Thoracic aorta (tissue), 2 donors: ENCODE data around the gene DOK6. TPM values are rescaled to one million over a fixed set of nuclear protein-coding genes. Genes with fewer than 3 reads are reported as not detected.

Experiments used
- ATAC-seq: fragments of 150-250 bp; one replicate; pipeline ENCODE4 v1.8.0; 2017; ENCODE audit warnings: low read depth; ENCODE audit not compliant: insufficient number of reproducible peaks, low FRiP score
- DNase-seq: peaks from one replicate; pipeline ENCODE4 v3.0.0-alpha.2; 2020; ENCODE audit warnings: low spot score
- H3K27ac ChIP-seq, 2 donors: fragments of 200-600 bp; sonication (generic); 1 replicate in 1 of 2; 2 replicates in 1 of 2; pipeline ENCODE4 v1.5.1; 2016; ENCODE audit warnings: mild to moderate bottlenecking in 2 of 2, moderate library complexity in 2 of 2
- H3K27me3 ChIP-seq: fragments of 200-600 bp; sonication (generic); replicated peaks from 2 replicates; pipeline ENCODE4 v1.6.0; 2016; ENCODE audit warnings: mild to moderate bottlenecking; ENCODE audit not compliant: insufficient read depth
- H3K36me3 ChIP-seq: fragments of 200-600 bp; sonication (generic); one replicate; pipeline ENCODE4 v1.5.1; 2016
- H3K4me1 ChIP-seq, 2 donors: fragments of 200-600 bp; sonication (generic); 1 replicate in 1 of 2; 2 replicates in 1 of 2; pipeline versions ENCODE4 v1.5.1 to v1.6.0; 2016; ENCODE audit warnings: low read depth in 2 of 2, mild to moderate bottlenecking in 1 of 2; ENCODE audit not compliant: control insufficient read depth in 1 of 2
- H3K4me3 ChIP-seq: fragments of 200-600 bp; sonication (generic); 2 replicates; pipeline ENCODE4 v1.5.1; 2016; ENCODE audit warnings: mild to moderate bottlenecking
- H3K9me3 ChIP-seq: fragments of 200-600 bp; sonication (generic); 2 replicates; pipeline ENCODE4 v1.5.1; 2016
- CTCF ChIP-seq: fragments of 200-600 bp; sonication (generic); IDR thresholded peaks from one replicate; pipeline ENCODE4 v1.5.1; 2019; ENCODE audit warnings: antibody characterized with exemption
- total RNA-seq, 2 donors: library from RNA; depleted of rRNA; stranded (reverse); fragments of >200 nt; gene quantifications; one replicate each; pipeline versions ENCODE4 v1.1.0 to v1.2.3, GENCODE V29; 2016

Gene DOK6
- total RNA-seq, 2 donors from 2014 or later = 2.0 to 2.1 TPM

GRCh38 chr18:69795791-69796190 lies 395.1 kb downstream of the DOK6 start:
- no peak for DNase-seq
- H3K27ac ChIP-seq = no peak overlapping the region
- H3K36me3 ChIP-seq = no peaks in the 10 kb centered on the region
- no peak for TF ChIP-seq CTCF
- no peaks in the 10 kb centered on the region for H3K4me1 ChIP-seq
- no peak overlapping the region for H3K4me3 ChIP-seq
- no peak for ATAC-seq
- H3K9me3 ChIP-seq = no peaks in the 10 kb centered on the region
- H3K27me3 ChIP-seq = no peaks in the 10 kb centered on the region

- H3K27ac ChIP-seq = no peak overlapping the region
- H3K9me3 ChIP-seq = no peaks in the 10 kb centered on the region
- no peak for DNase-seq
- TF ChIP-seq CTCF = no peak
- no peak for ATAC-seq
- H3K4me1 ChIP-seq = no peaks in the 10 kb centered on the region
- H3K27me3 ChIP-seq = no peaks in the 10 kb centered on the region
- no peaks in the 10 kb centered on the region for H3K36me3 ChIP-seq
- H3K4me3 ChIP-seq = no peak overlapping the region
Measured at GRCh38 chr18:69804776-69805501, 404.3 kb downstream of the DOK6 start.

DNA sequence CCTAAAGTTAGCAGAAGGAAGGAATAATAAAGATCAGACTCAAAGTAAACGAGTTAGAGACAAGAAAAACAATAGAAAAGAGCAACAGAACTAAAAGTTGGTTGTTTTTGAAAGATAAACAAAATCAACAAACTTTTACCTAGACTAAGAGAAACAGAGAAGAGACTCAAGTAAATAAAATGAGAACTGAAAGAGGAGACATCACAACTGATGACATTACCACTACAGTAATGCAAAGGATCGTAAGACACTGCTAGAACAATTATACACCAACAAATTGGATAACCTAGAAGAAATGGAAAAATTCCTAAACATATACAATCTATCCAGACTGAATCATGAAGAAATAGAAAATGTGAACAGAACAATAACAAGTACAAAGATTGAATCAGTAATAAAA lies 407.7 kb downstream of the DOK6 start:
- DNase-seq (no peak), ATAC-seq (no peak)
- Histone ChIP-seq H3K4me3 (no peak overlapping the region), H3K36me3 (no peaks in the 10 kb centered on the region), H3K9me3 (no peaks in the 10 kb centered on the region), H3K4me1 (no peaks in the 10 kb centered on the region), H3K27me3 (no peaks in the 10 kb centered on the region), H3K27ac (no peak overlapping the region)
- no peak for TF ChIP-seq CTCF

DNA sequence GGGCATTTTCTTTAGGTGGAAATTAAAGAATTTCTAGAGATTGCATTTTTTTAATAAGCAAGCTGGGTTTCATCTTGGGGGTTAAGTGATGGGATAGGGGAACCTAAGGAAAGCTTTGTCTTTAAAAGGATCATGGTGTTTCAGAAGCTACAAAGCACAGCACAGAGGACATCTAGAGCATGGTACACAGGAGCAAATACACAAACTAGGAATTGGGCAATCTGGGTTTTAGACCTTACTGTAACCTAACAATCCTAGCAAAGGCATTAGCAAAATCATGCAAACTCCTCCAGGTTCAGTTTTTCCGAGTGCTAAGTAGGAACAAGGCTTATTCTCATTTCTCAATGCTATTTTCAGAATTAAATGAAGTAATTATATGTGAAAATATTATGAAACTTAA lies 412.9 kb downstream of the DOK6 start:
- Histone ChIP-seq H3K4me1 (no peaks in the 10 kb centered on the region), H3K4me3 (no peak overlapping the region), H3K9me3 (no peaks in the 10 kb centered on the region), H3K27me3 (no peaks in the 10 kb centered on the region), H3K27ac (no peak overlapping the region), H3K36me3 (no peaks in the 10 kb centered on the region)
- DNase-seq (no peak), ATAC-seq (no peak)
- no peak for TF ChIP-seq CTCF

DNA sequence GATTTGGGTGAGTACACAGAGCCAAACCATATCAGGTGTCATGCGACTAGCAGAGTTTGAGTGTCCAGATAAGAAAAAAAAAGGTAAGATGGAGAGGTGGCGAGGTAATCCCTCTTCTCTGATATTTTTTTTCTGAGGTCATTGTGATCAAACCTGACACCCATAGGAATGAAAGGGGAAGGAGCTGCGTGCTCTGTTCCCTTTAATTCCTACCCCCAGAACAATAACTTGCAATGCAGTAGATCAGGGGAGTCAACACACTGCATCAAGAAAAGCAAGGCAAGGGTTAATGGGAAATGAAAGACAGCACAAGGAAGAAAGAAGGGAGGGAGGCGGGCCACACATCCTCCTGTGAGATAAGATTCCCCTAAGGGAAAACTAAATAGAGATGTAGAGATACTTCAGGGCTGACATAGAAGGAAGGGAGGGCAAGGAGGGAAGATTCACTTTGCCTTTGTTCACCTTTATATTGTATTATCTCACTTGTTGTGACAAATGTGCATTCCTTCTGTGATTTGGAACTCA lies 414.2 kb downstream of the DOK6 start:
- ATAC-seq (no peak), DNase-seq (no peak)
- H3K27ac ChIP-seq = no peak overlapping the region
- H3K9me3 ChIP-seq = no peaks in the 10 kb centered on the region
- H3K27me3 ChIP-seq = no peaks in the 10 kb centered on the region
- no peak overlapping the region for H3K4me3 ChIP-seq
- no peaks in the 10 kb centered on the region for H3K4me1 ChIP-seq
- H3K36me3 ChIP-seq = no peaks in the 10 kb centered on the region
- TF ChIP-seq CTCF = no peak
